Stimulated activated CD4-positive, alpha-beta T cell treated with anti-CD3 and anti-CD28 coated beads, TNF-alpha, amount 100 ng/mL, for 24 hours (primary cell): ENCODE measurements around the gene AKAP8L.

ENCODE experiments used
- DNase-seq, 3 experiments: peaks; one replicate each; pipeline ENCODE4 v3.0.0-alpha.2; 2020; ENCODE audit warnings: low read depth in 3 of 3

AKAP8L gene

GRCh38 chr19:15448778-15449619 is 30.2 kb upstream of the AKAP8L start:
- no peak for DNase-seq

DNA sequence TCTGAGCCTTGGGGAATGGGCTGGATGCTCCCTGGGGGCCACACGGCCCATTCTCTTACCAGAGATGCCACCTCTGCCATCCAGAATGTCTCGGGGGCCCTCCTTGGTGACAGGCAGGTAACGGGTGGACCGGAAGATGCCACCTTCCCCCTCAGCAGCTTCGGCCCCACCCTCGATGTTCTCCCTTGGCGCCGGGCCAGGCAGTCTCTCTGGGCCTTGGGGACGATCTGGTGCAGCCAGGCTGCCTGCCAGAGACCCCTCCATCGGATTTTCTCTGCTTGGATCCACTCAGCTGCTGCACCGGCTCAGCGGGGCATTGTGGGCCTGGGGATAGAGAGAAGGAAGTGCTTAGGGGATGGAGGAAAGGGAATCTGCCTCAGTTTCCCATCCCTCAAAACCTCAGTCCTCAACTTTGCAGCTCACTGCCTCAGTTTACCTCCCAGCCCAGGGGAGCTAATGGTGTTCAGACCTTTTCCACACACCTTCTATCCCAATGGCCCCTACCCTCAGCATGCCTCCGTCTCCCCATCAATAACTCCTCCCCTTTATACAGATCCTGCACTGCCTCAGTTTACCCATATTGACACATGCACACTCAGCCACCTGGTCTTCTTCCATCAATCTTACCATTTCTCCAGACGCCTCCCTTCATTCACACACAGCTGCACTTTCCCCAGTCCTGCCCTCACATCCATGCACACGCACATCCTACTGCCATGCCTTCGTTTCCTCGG is 29.4 kb upstream of the AKAP8L start:
- DNase-seq = no peak

DNA sequence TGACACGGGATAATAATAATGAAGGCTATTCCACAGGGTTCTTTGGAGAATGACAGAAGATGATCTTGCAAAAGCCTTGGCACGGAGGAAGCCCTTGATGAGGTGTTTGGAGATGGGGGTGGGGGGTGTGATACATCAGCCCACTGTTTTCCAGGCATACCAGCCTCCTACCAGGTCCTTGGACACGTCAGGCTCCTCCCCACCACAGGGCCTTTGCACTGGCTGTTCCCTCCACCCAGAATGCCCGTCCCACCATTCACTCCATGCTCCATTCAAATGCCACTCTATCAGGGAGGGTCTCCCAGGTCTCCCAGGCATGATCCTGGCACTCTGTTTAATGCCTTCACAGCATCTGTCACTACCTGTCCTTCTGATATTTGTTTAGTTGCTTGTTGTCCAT is 28.3 kb upstream of the AKAP8L start:
- no peak for DNase-seq

DNA sequence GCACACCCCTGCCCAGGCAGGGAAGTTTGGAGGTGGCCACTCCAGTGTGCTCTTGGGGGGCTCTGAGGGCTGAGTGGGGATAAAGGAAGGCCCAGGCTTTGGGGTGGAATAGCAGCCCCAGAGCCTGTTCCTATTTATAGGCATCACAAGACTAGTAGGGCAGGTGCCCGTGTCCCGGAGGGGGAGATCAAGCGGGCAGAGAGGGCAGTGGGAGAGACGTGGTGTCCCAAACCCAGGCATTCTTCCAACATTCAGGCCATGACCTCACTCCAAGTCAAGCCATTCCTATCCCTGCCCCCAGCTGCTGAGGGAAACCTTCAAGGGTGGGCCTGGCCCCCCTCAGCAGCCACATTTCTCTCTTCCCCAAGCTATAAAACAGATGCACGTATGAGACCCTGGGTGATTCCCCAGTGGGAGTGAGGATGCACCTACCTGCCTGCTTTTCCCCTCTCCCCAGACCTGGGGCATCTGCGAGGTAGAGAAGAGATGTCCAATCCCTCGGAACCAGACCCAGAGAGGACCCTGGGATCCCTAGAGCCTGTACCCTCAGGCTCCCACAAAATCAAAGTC is 27.1 kb upstream of the AKAP8L start:
- no peak for DNase-seq

DNA sequence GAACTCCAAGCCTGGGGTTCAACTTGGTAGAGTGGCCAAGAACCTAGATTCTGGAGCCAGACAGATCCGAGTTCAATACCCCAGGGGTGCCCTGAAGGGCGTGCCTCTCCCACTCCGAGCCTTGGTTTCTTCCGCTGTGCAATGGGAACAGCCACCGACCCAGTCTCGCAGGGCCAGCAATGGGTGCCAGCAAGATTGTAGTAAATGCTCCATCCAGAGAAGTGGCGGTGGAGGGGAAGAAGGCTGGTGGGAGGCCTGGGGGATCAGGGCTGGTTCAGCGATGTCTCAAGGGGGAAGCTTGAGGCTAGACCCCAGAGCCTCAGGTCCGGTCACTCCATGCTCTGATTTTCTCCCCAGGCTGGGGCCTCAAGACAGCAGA is 26.4 kb upstream of the AKAP8L start:
- DNase-seq = no peak

DNA sequence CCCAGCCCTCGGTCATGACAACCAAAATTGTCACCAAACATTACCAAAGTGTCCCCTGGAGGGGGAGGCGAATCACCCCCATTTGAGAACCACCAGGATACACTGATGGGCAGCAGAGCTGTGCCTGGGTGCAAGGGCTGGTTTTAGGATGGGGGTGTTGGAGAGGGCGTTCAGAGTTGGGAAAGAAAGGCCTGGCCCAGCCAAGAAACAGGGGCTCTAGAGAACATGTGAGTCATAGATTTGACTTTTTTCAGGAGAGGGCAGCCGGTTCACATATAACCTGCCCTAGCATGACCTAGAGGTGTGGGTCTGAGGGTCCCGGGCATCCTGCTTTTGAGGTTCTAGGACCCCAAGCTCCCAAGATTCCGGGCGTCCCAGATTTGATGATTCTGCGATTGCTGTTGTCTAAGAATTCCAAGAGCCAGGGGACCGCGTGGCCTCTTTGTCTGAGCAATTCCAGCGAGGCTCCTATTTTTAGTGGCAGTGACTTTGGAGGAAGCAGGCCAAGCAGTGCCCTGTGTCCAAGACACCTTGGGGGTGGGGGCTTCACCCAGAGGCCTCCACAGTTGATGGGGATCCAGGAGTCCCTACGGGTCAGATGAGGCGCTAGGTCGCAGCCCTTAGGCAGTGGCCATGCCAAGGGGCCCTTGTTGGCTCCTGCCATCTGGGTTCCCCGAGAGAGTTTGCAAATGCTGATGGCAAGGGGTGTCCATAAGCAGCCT is 25.9 kb upstream of the AKAP8L start:
- DNase-seq = no peak

DNA sequence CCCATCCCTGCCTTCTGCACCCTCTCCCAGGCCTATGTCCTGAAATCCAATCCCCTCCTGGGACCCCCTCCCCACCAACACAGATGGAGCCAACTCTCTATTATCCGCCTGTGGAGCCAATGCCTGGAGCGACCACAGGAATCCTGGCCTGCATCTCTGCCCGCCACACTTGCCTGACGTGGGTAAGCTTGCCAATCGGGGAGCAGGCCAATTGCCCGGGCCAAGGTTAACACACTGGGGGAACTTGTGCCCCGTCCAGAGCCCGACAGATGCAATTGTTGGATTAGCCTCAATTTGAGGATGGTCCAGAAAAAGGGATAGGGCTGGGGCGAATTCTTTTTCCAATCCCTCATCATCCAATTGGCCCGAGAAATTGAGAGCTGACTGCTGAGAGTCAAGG is 25.1 kb upstream of the AKAP8L start:
- no peak for DNase-seq

- no peak for DNase-seq
These were observed 24.5 kb upstream of the AKAP8L start for GRCh38 chr19:15443325-15443724.

GRCh38 chr19:15442142-15442920 is 23.5 kb upstream of the AKAP8L start:
- no peak for DNase-seq

- DNase-seq = no peak
These were observed 22.5 kb upstream of the AKAP8L start for GRCh38 chr19:15441317-15441716.

GRCh38 chr19:15439821-15440641 is 21.2 kb upstream of the AKAP8L start:
- DNase-seq = no peak

- no peak for DNase-seq
These were observed 20.5 kb upstream of the AKAP8L start for GRCh38 chr19:15439078-15439799.

DNA sequence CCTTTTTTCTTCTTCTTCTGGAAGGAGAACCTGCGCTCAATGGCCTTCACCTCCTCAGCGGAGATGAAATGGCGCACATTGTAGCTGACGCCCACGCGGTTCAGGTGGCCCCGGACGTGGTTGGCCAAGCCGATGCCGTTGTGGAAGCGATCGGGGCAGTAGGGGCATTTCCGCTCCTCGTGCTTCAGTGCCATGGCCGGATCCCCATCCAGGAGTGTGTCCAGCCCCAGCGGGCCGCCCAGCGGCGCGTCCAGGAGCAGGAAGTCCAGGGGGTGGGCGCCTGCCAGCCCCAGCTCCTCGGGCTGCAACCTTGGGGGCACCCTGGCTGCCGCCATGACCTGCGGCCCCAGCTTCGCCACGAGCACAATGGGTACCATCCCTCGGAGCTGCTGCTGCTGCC is 19.8 kb upstream of the AKAP8L start:
- no peak for DNase-seq

GRCh38 chr19:15438124-15438496 is 19.3 kb upstream of the AKAP8L start:
- no peak for DNase-seq

- no peak for DNase-seq
These were observed 18.8 kb upstream of the AKAP8L start for GRCh38 chr19:15437355-15438123.

DNA sequence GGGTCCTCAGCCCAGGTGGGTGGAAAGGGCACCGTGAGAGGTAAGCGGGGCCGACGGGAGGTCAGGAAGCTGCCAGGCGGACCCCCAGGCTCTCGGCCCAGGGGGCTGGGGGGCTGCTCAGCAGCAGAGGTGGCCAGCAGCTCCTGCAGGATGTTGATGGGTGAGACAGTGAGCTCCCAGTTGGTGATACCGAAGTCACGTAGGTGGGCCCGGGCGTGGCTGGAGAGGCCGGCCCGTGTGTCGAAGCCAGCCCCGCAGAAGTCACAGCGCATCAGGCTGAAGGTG is 18.0 kb upstream of the AKAP8L start:
- DNase-seq = no peak

DNA sequence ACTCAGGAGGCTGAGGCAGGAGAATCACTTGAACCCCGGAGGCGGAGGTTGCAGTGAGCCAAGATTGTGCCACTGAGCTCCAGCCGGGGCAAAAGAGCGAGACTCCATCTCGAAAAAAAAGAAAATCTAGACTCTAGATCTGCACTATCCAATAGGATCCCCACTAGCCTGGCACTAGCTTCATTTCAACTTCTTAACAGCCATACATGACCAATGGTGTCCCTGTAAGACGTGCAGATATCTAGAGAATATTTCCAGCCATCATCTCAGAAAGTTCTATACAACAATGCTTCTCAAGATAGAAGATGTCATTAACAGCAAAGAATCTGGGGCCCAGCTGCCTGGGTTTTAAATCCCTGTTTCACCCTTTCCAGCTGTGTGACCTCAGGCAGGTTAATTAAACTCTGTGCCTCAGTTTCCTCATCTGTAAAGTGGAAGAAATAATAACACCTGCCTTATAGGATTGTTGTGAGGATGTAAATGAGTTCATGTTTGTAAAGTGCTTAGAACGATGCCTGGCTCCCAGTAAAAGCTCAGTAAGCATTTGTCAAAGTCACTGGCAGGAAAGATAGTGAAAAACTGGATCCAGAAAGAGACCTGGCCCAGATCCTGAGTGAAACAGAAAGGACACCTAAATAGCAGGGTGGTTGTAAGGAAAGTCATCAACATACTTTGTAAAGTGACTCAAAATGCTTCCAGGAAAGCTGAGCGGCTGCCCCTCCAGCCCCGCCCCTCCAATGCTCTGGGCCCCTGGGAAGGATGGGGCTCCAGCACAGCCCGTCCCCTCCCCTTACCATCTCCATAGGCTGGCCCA is 17.4 kb upstream of the AKAP8L start:
- no peak for DNase-seq

DNA sequence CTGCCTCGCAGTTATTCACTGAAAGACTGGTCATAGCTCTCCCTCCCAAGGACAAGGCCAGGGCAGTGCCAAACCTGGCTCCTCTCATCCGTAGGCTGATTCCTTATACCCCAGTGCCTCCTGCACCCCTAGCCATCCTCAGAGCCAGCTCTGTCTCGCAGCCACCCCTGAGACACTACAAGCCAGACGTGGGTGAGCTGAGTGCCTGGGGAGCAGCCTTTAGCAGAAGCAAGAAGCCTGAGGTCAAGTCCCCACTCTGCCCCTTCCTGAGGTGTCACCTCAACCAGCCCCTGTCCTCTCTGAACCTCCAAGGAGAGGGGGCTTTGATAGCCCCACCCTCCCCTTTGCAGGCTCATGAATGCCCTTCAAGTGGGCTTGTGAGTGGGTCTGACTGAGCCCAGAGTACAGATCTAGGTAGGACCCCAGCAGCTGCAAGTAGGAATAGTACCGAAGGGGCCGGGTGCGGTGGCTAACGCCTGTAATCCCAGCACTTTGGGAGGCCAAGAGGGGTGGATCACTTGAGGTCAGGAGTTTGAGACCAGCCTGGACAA is 14.8 kb upstream of the AKAP8L start:
- DNase-seq = no peak
